OCI-LY3 (cell line): Measurements from ENCODE around the gene TRO.

ENCODE experiments used
- H2AFZ ChIP-seq: fragments of 200-600, 300-600 bp; shearing (Covaris generic); 2 replicates; pipeline ENCODE4 v1.6.0; 2014; ENCODE audit warnings: antibody characterized with exemption, low read depth, low read length
- H3K27ac ChIP-seq: fragments of 200-600, 300-600 bp; sonication (generic); 2 replicates; pipeline ENCODE4 v1.5.1; 2014; ENCODE audit warnings: mild to moderate bottlenecking, low read length, moderate library complexity, mixed read lengths
- H3K27me3 ChIP-seq: fragments of 200-600, 300-600 bp; sonication (generic); 2 replicates; pipeline ENCODE4 v1.6.1; 2014; ENCODE audit warnings: low read depth, low read length, mixed read lengths
- H3K36me3 ChIP-seq: fragments of 200-600, 300-600 bp; sonication (generic); replicated peaks from 2 replicates; pipeline ENCODE3; 2014; ENCODE audit warnings: low read depth, low read length, mixed read lengths
- H3K4me1 ChIP-seq: fragments of 300-600, 200-600 bp; sonication (generic); 2 replicates; pipeline ENCODE4 v1.6.1; 2014; ENCODE audit warnings: low read length, mixed read lengths
- H3K4me2 ChIP-seq: fragments of 200-600, 300-600 bp; sonication (generic); 2 replicates; pipeline ENCODE4 v1.6.1; 2014; ENCODE audit warnings: low read length, mixed read lengths
- H3K4me3 ChIP-seq: fragments of 300-600, 200-600 bp; sonication (generic); 2 replicates; pipeline ENCODE4 v1.5.1; 2014; ENCODE audit warnings: antibody characterized with exemption, mild to moderate bottlenecking, low read length, moderate library complexity
- H3K79me2 ChIP-seq: fragments of 300-600, 200-600 bp; shearing (Covaris generic); 2 replicates; pipeline ENCODE4 v1.6.1; 2014; ENCODE audit warnings: mild to moderate bottlenecking, low read length, mixed read lengths
- H3K9ac ChIP-seq: fragments of 300-600, 200-600 bp; shearing (Covaris generic); 2 replicates; pipeline ENCODE4 v1.6.0; 2014; ENCODE audit warnings: mild to moderate bottlenecking, low read length, moderate library complexity
- H3K9me3 ChIP-seq: fragments of 200-600, 300-600 bp; shearing (Covaris generic); 2 replicates; pipeline ENCODE4 v1.6.1; 2014; ENCODE audit warnings: low read length, mixed read lengths; ENCODE audit not compliant: insufficient read depth
- H4K20me1 ChIP-seq: fragments of 200-600, 300-600 bp; sonication (generic); 2 replicates; pipeline ENCODE4 v1.6.1; 2016; ENCODE audit warnings: low read length, mixed read lengths; ENCODE audit not compliant: insufficient read depth
- EZH2phosphoT487 ChIP-seq: fragments of 200-600 bp; shearing (Covaris generic); IDR thresholded peaks from 2 replicates; pipeline ENCODE4 v1.6.1; 2018; ENCODE audit warnings: antibody characterized with exemption, mixed run types, low read depth
- TF ChIP-seq, protein P1 (sequence below): fragments of 200-600, 300-600 bp; sonication (generic); IDR thresholded peaks from 2 replicates; pipeline ENCODE4 v1.5.1; 2014; ENCODE audit warnings: antibody characterized with exemption, low read length, low read depth

Gene TRO

DNA sequence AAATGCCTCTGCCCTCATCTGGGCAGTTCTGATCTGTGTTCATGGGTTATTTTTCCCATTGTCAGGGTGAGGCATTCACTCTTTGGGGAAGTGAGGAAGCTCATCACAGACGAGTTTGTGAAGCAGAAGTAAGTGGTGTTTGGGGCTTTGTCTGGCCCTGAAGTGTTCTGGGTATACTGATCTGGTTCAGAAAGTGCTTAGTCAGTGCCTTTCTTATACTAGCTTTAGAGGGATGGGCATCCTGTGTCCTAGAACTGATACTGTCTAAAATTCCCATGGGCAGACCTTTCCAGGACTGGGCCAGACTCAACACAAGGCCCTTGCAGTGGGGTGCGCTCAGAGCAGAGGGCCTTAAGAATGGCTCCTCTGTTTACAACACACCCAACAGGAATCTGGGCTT lies 6.4 kb downstream of the TRO start:
- no peak overlapping the region for H3K9ac ChIP-seq
- peaks cover 2% of the 10 kb centered on the region for H3K4me1 ChIP-seq

GRCh38 chrX:54928876-54929275 lies 8.3 kb downstream of the TRO start:
- no peaks in the 10 kb centered on the region for H3K36me3 ChIP-seq
- H3K27me3 ChIP-seq = no peaks in the 10 kb centered on the region
- no peaks in the 10 kb centered on the region for H3K9me3 ChIP-seq

More for the DNA sequence above, 6.4 kb downstream of the TRO start:
- no peak overlapping the region for H3K4me2 ChIP-seq
- H3K27me3 ChIP-seq = no peaks in the 10 kb centered on the region
- H2AFZ ChIP-seq = no peak overlapping the region
- no peak overlapping the region for H3K4me3 ChIP-seq
- no peaks in the 10 kb centered on the region for H4K20me1 ChIP-seq
- TF ChIP-seq, protein P1, sequence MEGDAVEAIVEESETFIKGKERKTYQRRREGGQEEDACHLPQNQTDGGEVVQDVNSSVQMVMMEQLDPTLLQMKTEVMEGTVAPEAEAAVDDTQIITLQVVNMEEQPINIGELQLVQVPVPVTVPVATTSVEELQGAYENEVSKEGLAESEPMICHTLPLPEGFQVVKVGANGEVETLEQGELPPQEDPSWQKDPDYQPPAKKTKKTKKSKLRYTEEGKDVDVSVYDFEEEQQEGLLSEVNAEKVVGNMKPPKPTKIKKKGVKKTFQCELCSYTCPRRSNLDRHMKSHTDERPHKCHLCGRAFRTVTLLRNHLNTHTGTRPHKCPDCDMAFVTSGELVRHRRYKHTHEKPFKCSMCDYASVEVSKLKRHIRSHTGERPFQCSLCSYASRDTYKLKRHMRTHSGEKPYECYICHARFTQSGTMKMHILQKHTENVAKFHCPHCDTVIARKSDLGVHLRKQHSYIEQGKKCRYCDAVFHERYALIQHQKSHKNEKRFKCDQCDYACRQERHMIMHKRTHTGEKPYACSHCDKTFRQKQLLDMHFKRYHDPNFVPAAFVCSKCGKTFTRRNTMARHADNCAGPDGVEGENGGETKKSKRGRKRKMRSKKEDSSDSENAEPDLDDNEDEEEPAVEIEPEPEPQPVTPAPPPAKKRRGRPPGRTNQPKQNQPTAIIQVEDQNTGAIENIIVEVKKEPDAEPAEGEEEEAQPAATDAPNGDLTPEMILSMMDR = no peak
- TF ChIP-seq EZH2phosphoT487 = no peak
- H3K79me2 ChIP-seq = no peaks in the 10 kb centered on the region
- H3K27ac ChIP-seq = no peak overlapping the region
- H3K9me3 ChIP-seq = no peaks in the 10 kb centered on the region
- no peaks in the 10 kb centered on the region for H3K36me3 ChIP-seq

DNA sequence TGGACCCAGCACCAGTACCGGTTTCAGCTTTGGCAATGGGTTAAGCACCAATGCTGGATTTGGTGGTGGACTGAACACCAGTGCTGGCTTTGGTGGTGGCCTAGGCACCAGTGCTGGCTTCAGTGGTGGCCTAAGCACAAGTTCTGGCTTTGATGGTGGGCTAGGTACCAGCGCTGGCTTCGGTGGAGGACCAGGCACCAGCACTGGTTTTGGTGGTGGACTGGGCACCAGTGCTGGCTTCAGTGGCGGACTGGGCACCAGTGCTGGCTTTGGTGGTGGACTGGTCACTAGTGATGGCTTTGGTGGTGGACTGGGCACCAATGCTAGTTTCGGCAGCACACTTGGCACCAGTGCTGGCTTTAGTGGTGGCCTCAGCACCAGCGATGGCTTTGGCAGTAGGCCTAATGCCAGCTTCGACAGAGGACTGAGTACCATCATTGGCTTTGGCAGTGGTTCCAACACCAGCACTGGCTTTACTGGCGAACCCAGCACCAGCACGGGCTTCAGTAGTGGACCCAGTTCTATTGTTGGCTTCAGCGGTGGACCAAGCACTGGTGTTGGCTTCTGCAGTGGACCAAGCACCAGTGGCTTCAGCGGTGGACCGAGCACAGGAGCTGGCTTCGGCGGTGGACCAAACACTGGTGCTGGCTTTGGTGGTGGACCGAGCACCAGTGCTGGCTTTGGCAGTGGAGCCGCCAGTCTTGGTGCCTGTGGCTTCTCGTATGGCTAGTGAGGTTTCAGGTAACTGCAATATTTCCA lies 9.8 kb downstream of the TRO start:
- TF ChIP-seq, protein P1 = no peak
- no peak for TF ChIP-seq EZH2phosphoT487
- H3K4me3 ChIP-seq = no peak overlapping the region

More at GRCh38 chrX:54928876-54929275, 8.3 kb downstream of the TRO start:
- Histone ChIP-seq H2AFZ (no peak overlapping the region), H3K79me2 (no peaks in the 10 kb centered on the region), H3K9ac (no peak overlapping the region), H3K4me3 (no peak overlapping the region), H3K4me1 (no peaks in the 10 kb centered on the region; the same call in 1 of the 2 replicates), H3K27ac (no peak overlapping the region), H3K4me2 (no peak overlapping the region), H4K20me1 (no peaks in the 10 kb centered on the region)
- TF ChIP-seq, protein P1 = no peak
- TF ChIP-seq EZH2phosphoT487 = no peak

GRCh38 chrX:54931107-54931506 lies 10.5 kb downstream of the TRO start:
- Histone ChIP-seq H3K9me3 (no peaks in the 10 kb centered on the region), H3K27ac (no peak overlapping the region), H2AFZ (no peak overlapping the region), H3K27me3 (no peaks in the 10 kb centered on the region), H4K20me1 (no peaks in the 10 kb centered on the region), H3K36me3 (no peaks in the 10 kb centered on the region), H3K4me3 (no peak overlapping the region), H3K9ac (no peak overlapping the region), H3K4me1 (no peaks in the 10 kb centered on the region; the same call in 1 of the 2 replicates), H3K4me2 (no peak overlapping the region), H3K79me2 (no peaks in the 10 kb centered on the region)
- no peak for TF ChIP-seq EZH2phosphoT487
- TF ChIP-seq, protein P1 = no peak

More for the DNA sequence above, 9.8 kb downstream of the TRO start:
- Histone ChIP-seq H3K4me2 (no peak overlapping the region), H3K79me2 (no peaks in the 10 kb centered on the region), H3K9me3 (no peaks in the 10 kb centered on the region), H3K27me3 (no peaks in the 10 kb centered on the region), H4K20me1 (no peaks in the 10 kb centered on the region), H3K36me3 (no peaks in the 10 kb centered on the region), H2AFZ (no peak overlapping the region), H3K4me1 (no peaks in the 10 kb centered on the region; the same call in 1 of the 2 replicates), H3K27ac (no peak overlapping the region), H3K9ac (no peak overlapping the region)
